Keratinocyte (primary cell): ENCODE results near the gene SPTLC2. TPM values are rescaled to one million over a fixed set of nuclear protein-coding genes. Genes with fewer than 3 reads are reported as not detected.

Source experiments
- DNase-seq: peaks from one replicate; pipeline ENCODE4 v3.0.0-alpha.2; 2011; ENCODE audit warnings: low read depth, missing footprints, low spot score
- FAIRE-seq: peaks from 2 replicates; lab custom pipeline; 2011; peaks lifted over from hg19 to GRCh38; lab: Jason Lieb, UNC
- H2AFZ ChIP-seq: 2 replicates; pipeline ENCODE4 v1.6.0; 2012; ENCODE audit warnings: low read length, control low read depth, inconsistent platforms; ENCODE audit not compliant: control insufficient read depth
- H3K27ac ChIP-seq: 2 replicates; pipeline ENCODE4 v1.5.1; 2011; ENCODE audit warnings: low read length; ENCODE audit not compliant: control insufficient read depth, insufficient read depth
- H3K27me3 ChIP-seq: 3 replicates; pipeline ENCODE4 v1.6.0; 2011; ENCODE audit warnings: low read length; ENCODE audit not compliant: control insufficient read depth, insufficient read depth; ENCODE audit errors: extremely low read depth
- H3K36me3 ChIP-seq, 2 experiments: 2 replicates in 1 of 2; 3 replicates in 1 of 2; pipeline ENCODE4 v1.5.1; 2011; ENCODE audit warnings: low read length in 2 of 2, mild to moderate bottlenecking in 1 of 2; ENCODE audit not compliant: control insufficient read depth in 2 of 2, insufficient read depth in 2 of 2; ENCODE audit errors: extremely low read depth in 1 of 2
- H3K4me1 ChIP-seq: 3 replicates; pipeline ENCODE4 v1.5.1; 2011; ENCODE audit warnings: low read length; ENCODE audit not compliant: control insufficient read depth, insufficient read depth; ENCODE audit errors: extremely low read depth
- H3K4me2 ChIP-seq: 3 replicates; pipeline ENCODE4 v1.6.0; 2011; ENCODE audit warnings: low read depth, low read length; ENCODE audit not compliant: control insufficient read depth, insufficient read depth; ENCODE audit errors: extremely low read depth
- H3K4me3 ChIP-seq, 3 experiments: fragments of 200-600 bp in 1 of 3; sonication (generic) in 1 of 3; 2 replicates in 2 of 3; 3 replicates in 1 of 3; pipeline ENCODE4 v1.5.1; 2011 to 2016; ENCODE audit warnings: low read length in 3 of 3, mild to moderate bottlenecking in 3 of 3, control low read depth in 2 of 3, inconsistent platforms in 1 of 3, low read depth in 1 of 3, mixed read lengths in 1 of 3, mixed run types in 1 of 3, moderate library complexity in 1 of 3; ENCODE audit not compliant: control insufficient read depth in 2 of 3, insufficient read depth in 2 of 3; ENCODE audit errors: extremely low read depth in 1 of 3
- H3K79me2 ChIP-seq: 2 replicates; pipeline ENCODE4 v1.6.0; 2012; ENCODE audit warnings: low read length; ENCODE audit not compliant: control insufficient read depth, insufficient read depth
- H3K9ac ChIP-seq: 3 replicates; pipeline ENCODE4 v1.6.0; 2011; ENCODE audit warnings: low read length; ENCODE audit not compliant: control insufficient read depth, insufficient read depth; ENCODE audit errors: extremely low read depth
- H3K9me1 ChIP-seq: 3 replicates; pipeline ENCODE4 v1.6.0; 2011; ENCODE audit warnings: low read length; ENCODE audit not compliant: control insufficient read depth, insufficient read depth; ENCODE audit errors: extremely low read depth
- H3K9me3 ChIP-seq: 2 replicates; pipeline ENCODE4 v1.5.1; 2012; ENCODE audit warnings: low read depth, low read length; ENCODE audit not compliant: control insufficient read depth
- H4K20me1 ChIP-seq: 3 replicates; pipeline ENCODE4 v1.6.0; 2011; ENCODE audit warnings: low read length; ENCODE audit not compliant: control insufficient read depth, insufficient read depth; ENCODE audit errors: extremely low read depth
- EZH2 ChIP-seq: IDR thresholded peaks from one replicate; pipeline ENCODE4 v1.6.1; 2012; ENCODE audit warnings: inconsistent platforms, mild to moderate bottlenecking, low read length, moderate library complexity
- dilution Hi-C: fragments of 300-500 bp; cut with MboI; formaldehyde crosslinking; loops from one replicate; pipeline ENCODE4 v1.7.0; 2020; ENCODE audit warnings: low sequenced_read_pairs; ENCODE audit not compliant: extremely low pct_ligation_motif_present
- polyA plus RNA-seq, 5 experiments: library from polyadenylated mRNA; depleted of rRNA in 3 of 5; stranded (reverse) in 3 of 5; stranded (forward) in 1 of 5; unstranded in 1 of 5; fragments of >200 nt; gene quantifications; 1 replicate in 1 of 5; 2 replicates in 3 of 5; 3 replicates in 1 of 5; pipeline versions ENCODE4 v1.2.1 to v1.2.3, GENCODE V29; 2011 to 2012; ENCODE audit warnings: missing spikeins in 2 of 5, low read depth in 1 of 5, low replicate concordance in 1 of 5
- TF ChIP-seq, protein P1 (sequence below), 3 experiments: IDR thresholded peaks in 1 of 3; conservative IDR thresholded peaks in 1 of 3; optimal IDR thresholded peaks in 1 of 3; 2 replicates in 2 of 3; 3 replicates in 1 of 3; pipeline versions ENCODE3 to v1.5.1; 2011; ENCODE audit warnings: low read length in 3 of 3, mild to moderate bottlenecking in 3 of 3, moderate library complexity in 2 of 3, control low read depth in 1 of 3, inconsistent platforms in 1 of 3; ENCODE audit not compliant: insufficient read depth in 2 of 3; ENCODE audit errors: extremely low read depth in 1 of 3

SPTLC2 gene
- polyA plus RNA-seq, 1 donor (not counting 4 experiments of a cell fraction or from before 2014, with no cell fraction given): 46.8 TPM

GRCh38 chr14:77585385-77585784 is 31.1 kb downstream of the SPTLC2 start:
- Histone ChIP-seq H3K9me3 (no peaks in the 10 kb centered on the region), H3K4me2 (no peak overlapping the region), H3K79me2 (peaks cover 93% of the 10 kb centered on the region), H3K27ac (no peak overlapping the region), H3K4me3 (no peak overlapping the region), H3K4me1 (peaks cover 5% of the 10 kb centered on the region), H3K9me1 (no peaks in the 10 kb centered on the region), H3K9ac (no peak overlapping the region), H3K36me3 (peaks cover 2 to 3% of the 10 kb centered on the region in 2 experiments), H4K20me1 (no peaks in the 10 kb centered on the region), H2AFZ (no peak overlapping the region), H3K27me3 (no peaks in the 10 kb centered on the region)
- DNase-seq (no peak), FAIRE-seq (no peak)
- TF ChIP-seq, protein P1, sequence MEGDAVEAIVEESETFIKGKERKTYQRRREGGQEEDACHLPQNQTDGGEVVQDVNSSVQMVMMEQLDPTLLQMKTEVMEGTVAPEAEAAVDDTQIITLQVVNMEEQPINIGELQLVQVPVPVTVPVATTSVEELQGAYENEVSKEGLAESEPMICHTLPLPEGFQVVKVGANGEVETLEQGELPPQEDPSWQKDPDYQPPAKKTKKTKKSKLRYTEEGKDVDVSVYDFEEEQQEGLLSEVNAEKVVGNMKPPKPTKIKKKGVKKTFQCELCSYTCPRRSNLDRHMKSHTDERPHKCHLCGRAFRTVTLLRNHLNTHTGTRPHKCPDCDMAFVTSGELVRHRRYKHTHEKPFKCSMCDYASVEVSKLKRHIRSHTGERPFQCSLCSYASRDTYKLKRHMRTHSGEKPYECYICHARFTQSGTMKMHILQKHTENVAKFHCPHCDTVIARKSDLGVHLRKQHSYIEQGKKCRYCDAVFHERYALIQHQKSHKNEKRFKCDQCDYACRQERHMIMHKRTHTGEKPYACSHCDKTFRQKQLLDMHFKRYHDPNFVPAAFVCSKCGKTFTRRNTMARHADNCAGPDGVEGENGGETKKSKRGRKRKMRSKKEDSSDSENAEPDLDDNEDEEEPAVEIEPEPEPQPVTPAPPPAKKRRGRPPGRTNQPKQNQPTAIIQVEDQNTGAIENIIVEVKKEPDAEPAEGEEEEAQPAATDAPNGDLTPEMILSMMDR (optimal IDR thresholded peaks at IDR 0.05 in 1 of 3, IDR thresholded peaks at IDR 0.05 in 1 of 3, conservative IDR thresholded peaks at IDR 0.05 in 1 of 3; ENCODE audit: extremely low read depth in 1 of 3, insufficient read depth in 2 of 3, low read length in 3 of 3): no peak
- no peak for TF ChIP-seq EZH2
- dilution Hi-C loops: no loop called here

GRCh38 chr14:77584809-77585208 is 31.6 kb downstream of the SPTLC2 start:
- dilution Hi-C loops: no loop called here
- H3K4me3 ChIP-seq: no peak overlapping the region
- FAIRE-seq (no peak), DNase-seq (no peak)
- peaks cover 93% of the 10 kb centered on the region for H3K79me2 ChIP-seq
- H3K36me3 ChIP-seq: peaks cover 0 to 2% of the 10 kb centered on the region in 2 experiments
- H3K9ac ChIP-seq: no peak overlapping the region
- H3K9me1 ChIP-seq: no peaks in the 10 kb centered on the region
- no peak overlapping the region for H2AFZ ChIP-seq
- TF ChIP-seq EZH2: no peak
- TF ChIP-seq, protein P1 (optimal IDR thresholded peaks at IDR 0.05 in 1 of 3, IDR thresholded peaks at IDR 0.05 in 1 of 3, conservative IDR thresholded peaks at IDR 0.05 in 1 of 3; ENCODE audit: extremely low read depth in 1 of 3, insufficient read depth in 2 of 3, low read length in 3 of 3): no peak
- H3K4me1 ChIP-seq: no peaks in the 10 kb centered on the region
- no peaks in the 10 kb centered on the region for H3K9me3 ChIP-seq
- no peak overlapping the region for H3K4me2 ChIP-seq
- no peak overlapping the region for H3K27ac ChIP-seq
- H4K20me1 ChIP-seq: no peaks in the 10 kb centered on the region
- H3K27me3 ChIP-seq: no peaks in the 10 kb centered on the region
